Choroid plexus epithelial cell (primary cell): Measurements from ENCODE around the gene ARIH1.

Experiments used
- DNase-seq: peaks from one replicate; pipeline ENCODE4 v3.0.0-alpha.2; 2010; ENCODE audit warnings: low read depth
- H3K4me3 ChIP-seq: 2 replicates; pipeline ENCODE4 v1.5.1; 2011; ENCODE audit warnings: low read depth, mild to moderate bottlenecking, control low read depth, low read length, moderate library complexity
- CTCF ChIP-seq: conservative IDR thresholded peaks from 2 replicates; pipeline ENCODE4 v1.5.1; 2011; ENCODE audit warnings: low read depth, mild to moderate bottlenecking, control low read depth, inconsistent platforms, low read length, moderate library complexity

The ARIH1 gene

GRCh38 chr15:72515591-72516389, 41.7 kb downstream of the ARIH1 start:
- peak; percentile 42 for DNase-seq
- H3K4me3 ChIP-seq = no peak overlapping the region
- no peak for TF ChIP-seq CTCF

DNA sequence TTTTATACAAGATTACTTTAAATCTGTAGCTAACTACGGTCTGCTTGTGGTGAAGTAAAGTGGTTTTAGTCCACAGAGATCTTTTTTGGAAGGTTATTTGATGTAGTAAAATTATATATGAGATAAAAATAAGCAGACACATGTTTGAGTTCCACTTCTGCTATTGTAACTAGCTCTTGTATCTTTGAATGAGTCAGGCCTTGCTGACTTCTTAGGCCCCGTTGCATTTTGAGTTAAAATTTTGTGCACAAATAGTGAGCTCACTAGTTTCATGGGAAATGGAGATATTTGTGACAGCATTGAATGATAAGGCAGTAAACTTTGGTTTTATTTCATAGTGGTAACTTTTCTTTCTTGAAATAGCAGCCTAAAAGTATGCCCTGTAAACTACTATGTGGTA, 42.6 kb downstream of the ARIH1 start:
- no peak overlapping the region for H3K4me3 ChIP-seq
- DNase-seq = no peak
- no peak for TF ChIP-seq CTCF

- peak; percentile 81 for DNase-seq
- no peak overlapping the region for H3K4me3 ChIP-seq
- no peak for TF ChIP-seq CTCF
These were observed 47.6 kb downstream of the ARIH1 start for GRCh38 chr15:72521682-72522081.

DNA sequence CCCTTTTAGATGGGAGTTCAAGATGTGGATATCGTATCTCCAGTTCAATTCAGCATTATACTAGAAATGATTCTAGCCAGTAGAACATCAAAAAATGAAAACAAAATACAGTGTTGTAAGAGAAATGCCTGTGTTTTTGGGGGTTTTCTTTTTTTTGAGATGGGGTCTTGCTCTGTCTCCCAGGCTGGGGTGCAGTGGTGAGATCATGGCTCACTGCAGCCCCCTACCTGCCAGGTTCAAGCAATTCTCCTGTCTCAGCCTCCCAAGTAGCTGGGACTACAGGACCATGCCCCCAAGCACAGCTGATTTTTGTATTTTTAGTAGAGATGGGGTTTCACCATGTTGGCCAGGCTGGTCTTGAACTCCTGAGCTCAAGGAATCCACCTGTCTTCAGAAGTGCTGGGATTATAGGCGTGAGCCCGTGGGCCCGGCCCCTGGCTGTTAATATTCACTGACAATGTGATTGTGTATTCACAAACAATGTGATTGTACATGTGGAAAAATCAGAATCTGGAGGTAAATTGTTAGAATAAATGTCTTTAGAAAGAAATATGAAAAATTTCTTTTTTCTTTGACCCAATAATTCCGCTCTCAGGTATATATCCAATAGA, 59.0 kb downstream of the ARIH1 start:
- H3K4me3 ChIP-seq = no peak overlapping the region
- TF ChIP-seq CTCF = peak; percentile 59
- peak; percentile 21 for DNase-seq

DNA sequence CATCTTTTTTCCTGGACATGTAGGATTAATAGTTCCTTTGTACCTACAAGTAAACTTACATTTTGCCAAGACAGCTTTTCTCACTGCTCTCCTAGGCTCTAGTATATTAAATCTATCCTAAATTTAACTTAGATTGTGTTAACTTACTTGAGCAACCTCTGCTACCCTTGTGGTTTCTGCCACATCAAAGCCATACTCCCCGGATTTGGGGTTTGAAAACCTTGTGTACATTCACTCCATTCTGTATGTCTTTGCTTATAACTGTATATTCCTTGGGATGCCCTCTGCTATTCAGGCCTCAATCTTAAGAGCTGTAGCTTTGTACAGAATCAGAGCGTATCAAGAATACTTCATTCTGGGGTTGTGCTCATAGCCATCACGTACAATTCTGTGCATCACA, 60.4 kb downstream of the ARIH1 start:
- TF ChIP-seq CTCF = no peak
- no peak for DNase-seq
- no peak overlapping the region for H3K4me3 ChIP-seq

DNA sequence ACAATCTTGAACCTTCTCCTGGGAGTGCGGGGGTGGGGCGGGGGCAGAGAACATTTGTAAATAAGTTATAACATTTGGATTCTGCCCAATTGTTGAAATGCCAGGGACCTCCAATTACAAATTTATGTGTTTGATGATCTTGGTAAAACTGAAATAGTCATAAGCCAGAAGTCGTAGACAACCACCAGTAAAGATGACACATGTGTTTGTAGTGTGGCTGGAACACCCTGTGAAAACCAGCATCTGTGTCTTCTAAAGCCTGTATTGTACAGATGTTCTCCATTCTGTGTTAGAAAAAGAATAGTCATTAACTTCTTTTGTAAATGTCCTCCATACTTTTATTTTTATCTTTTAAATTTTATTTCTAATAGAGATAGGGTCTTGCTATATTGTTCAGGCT, 61.8 kb downstream of the ARIH1 start:
- H3K4me3 ChIP-seq = no peak overlapping the region
- DNase-seq = no peak
- TF ChIP-seq CTCF = no peak

GRCh38 chr15:72536506-72536905, 62.4 kb downstream of the ARIH1 start:
- no peak for TF ChIP-seq CTCF
- no peak overlapping the region for H3K4me3 ChIP-seq
- DNase-seq = no peak
